22Rv1 (cell line): ENCODE results near the gene CFHR1.
"Not testable (repeated sequence)": the region's sequence is repeated elsewhere in the genome, so short reads cannot be mapped to it uniquely, and the experiment has no call there.

ENCODE experiments used
- CTCF ChIP-seq: fragments of 450-650 bp; IDR thresholded peaks from 2 replicates; pipeline ENCODE4 v1.5.1; 2017; ENCODE audit warnings: mild to moderate bottlenecking
- ZFX ChIP-seq: fragments of 450-650 bp; IDR thresholded peaks from 2 replicates; pipeline ENCODE4 v1.6.1; 2017; ENCODE audit warnings: antibody characterized with exemption, borderline replicate concordance

GRCh38 chr1:196827860-196828259 is 8.3 kb downstream of the CFHR1 start:
- peak; percentile 65 for TF ChIP-seq CTCF
- not testable (repeated sequence) for TF ChIP-seq ZFX
